Measurements from ENCODE around the gene CACNA2D1.

The CACNA2D1 gene

GRCh38 chr7:82270870-82271269 is 172.7 kb downstream of the CACNA2D1 start:
- DNase-seq = no peak

GRCh38 chr7:82268632-82269031 is 174.9 kb downstream of the CACNA2D1 start:
- no peak for DNase-seq

GRCh38 chr7:82266081-82266480 is 177.5 kb downstream of the CACNA2D1 start:
- no peak for DNase-seq

- DNase-seq = no peak
These were observed 178.7 kb downstream of the CACNA2D1 start for GRCh38 chr7:82264783-82265305.

- no peak for DNase-seq
These were observed 179.4 kb downstream of the CACNA2D1 start for GRCh38 chr7:82263920-82264782.

GRCh38 chr7:82258181-82258580 is 185.4 kb downstream of the CACNA2D1 start:
- no peak for DNase-seq

GRCh38 chr7:82257118-82257695 is 186.4 kb downstream of the CACNA2D1 start:
- no peak for DNase-seq

GRCh38 chr7:82255706-82256105 is 187.9 kb downstream of the CACNA2D1 start:
- no peak for DNase-seq

- DNase-seq = no peak
These were observed 193.0 kb downstream of the CACNA2D1 start for GRCh38 chr7:82250598-82250997.

GRCh38 chr7:82249979-82250378 is 193.6 kb downstream of the CACNA2D1 start:
- DNase-seq = no peak

- DNase-seq = no peak
These were observed 195.7 kb downstream of the CACNA2D1 start for GRCh38 chr7:82247814-82248433.

- no peak for DNase-seq
These were observed 198.5 kb downstream of the CACNA2D1 start for GRCh38 chr7:82244947-82245517.

GRCh38 chr7:82241356-82241755 is 202.2 kb downstream of the CACNA2D1 start:
- no peak for DNase-seq

- no peak for DNase-seq
These were observed 207.9 kb downstream of the CACNA2D1 start for GRCh38 chr7:82235713-82236112.

GRCh38 chr7:82234457-82235049 is 209.0 kb downstream of the CACNA2D1 start:
- DNase-seq = no peak

GRCh38 chr7:82230811-82231581 is 212.6 kb downstream of the CACNA2D1 start:
- no peak for DNase-seq

GRCh38 chr7:82229164-82229563 is 214.4 kb downstream of the CACNA2D1 start:
- DNase-seq = no peak

- DNase-seq = no peak
These were observed 217.4 kb downstream of the CACNA2D1 start for GRCh38 chr7:82226191-82226590.

GRCh38 chr7:82224529-82224928 is 219.0 kb downstream of the CACNA2D1 start:
- no peak for DNase-seq

- no peak for DNase-seq
These were observed 220.0 kb downstream of the CACNA2D1 start for GRCh38 chr7:82223580-82223979.

GRCh38 chr7:82221152-82221674 is 222.4 kb downstream of the CACNA2D1 start:
- DNase-seq = no peak

GRCh38 chr7:82212466-82212865 is 231.1 kb downstream of the CACNA2D1 start:
- no peak for DNase-seq
